LNCaP clone FGC (cell line): ENCODE data around the gene CAMP.

Source experiments
- DNase-seq: peaks from one replicate; pipeline ENCODE4 v3.0.0-alpha.2; 2011; ENCODE audit warnings: low read depth
- H3K4me3 ChIP-seq: 2 replicates; pipeline ENCODE4 v1.5.1; 2011; ENCODE audit warnings: mild to moderate bottlenecking, low read depth, low read length, control low read depth
- TF ChIP-seq, protein P1 (sequence below): IDR thresholded peaks from 2 replicates; pipeline ENCODE4 v1.5.1; 2012; ENCODE audit warnings: mild to moderate bottlenecking; ENCODE audit not compliant: control insufficient read depth, insufficient read depth; ENCODE audit errors: extremely low read depth

CAMP gene, protein sequence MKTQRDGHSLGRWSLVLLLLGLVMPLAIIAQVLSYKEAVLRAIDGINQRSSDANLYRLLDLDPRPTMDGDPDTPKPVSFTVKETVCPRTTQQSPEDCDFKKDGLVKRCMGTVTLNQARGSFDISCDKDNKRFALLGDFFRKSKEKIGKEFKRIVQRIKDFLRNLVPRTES

GRCh38 chr3:48222616-48223513 is at the start of gene CAMP:
Gene CAMP (plus strand): TSS chr3:48223495. CDS start chr3:48223512, 17 bp downstream.
- DNase-seq, result no peak
- H3K4me3 ChIP-seq, result no peak within 1 kb of the TSS
- TF ChIP-seq, protein P1, sequence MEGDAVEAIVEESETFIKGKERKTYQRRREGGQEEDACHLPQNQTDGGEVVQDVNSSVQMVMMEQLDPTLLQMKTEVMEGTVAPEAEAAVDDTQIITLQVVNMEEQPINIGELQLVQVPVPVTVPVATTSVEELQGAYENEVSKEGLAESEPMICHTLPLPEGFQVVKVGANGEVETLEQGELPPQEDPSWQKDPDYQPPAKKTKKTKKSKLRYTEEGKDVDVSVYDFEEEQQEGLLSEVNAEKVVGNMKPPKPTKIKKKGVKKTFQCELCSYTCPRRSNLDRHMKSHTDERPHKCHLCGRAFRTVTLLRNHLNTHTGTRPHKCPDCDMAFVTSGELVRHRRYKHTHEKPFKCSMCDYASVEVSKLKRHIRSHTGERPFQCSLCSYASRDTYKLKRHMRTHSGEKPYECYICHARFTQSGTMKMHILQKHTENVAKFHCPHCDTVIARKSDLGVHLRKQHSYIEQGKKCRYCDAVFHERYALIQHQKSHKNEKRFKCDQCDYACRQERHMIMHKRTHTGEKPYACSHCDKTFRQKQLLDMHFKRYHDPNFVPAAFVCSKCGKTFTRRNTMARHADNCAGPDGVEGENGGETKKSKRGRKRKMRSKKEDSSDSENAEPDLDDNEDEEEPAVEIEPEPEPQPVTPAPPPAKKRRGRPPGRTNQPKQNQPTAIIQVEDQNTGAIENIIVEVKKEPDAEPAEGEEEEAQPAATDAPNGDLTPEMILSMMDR, result no peak

- TF ChIP-seq, protein P1, result no peak
- no peak for DNase-seq
- H3K4me3 ChIP-seq, result no peak overlapping the region
Observed at GRCh38 chr3:48178072-48178471, 45.2 kb upstream of the CAMP start.

DNA sequence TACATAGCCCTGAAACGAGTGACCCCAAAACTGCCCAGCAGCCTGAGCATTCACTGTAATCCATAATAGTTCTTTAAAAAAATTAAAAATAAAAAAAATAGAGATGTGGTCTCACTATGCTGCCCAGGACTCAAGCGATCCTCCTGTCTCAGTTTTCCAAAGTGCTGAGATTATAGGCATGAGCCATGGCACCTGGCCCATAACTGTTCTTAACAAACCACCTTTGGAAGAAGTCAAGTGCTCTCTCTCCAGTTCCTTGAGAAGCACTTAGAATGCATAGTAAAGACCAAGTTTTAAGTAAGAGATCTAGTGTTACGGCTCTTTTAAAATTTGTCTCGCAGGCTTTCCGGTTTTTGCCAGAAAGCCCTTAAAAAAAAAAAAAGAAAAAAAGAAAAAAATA is 43.3 kb upstream of the CAMP start:
- TF ChIP-seq, protein P1, result no peak
- no peak overlapping the region for H3K4me3 ChIP-seq
- no peak for DNase-seq

- TF ChIP-seq, protein P1, result no peak
- H3K4me3 ChIP-seq, result no peak overlapping the region
- no peak for DNase-seq
Observed at GRCh38 chr3:48180531-48181253, 42.6 kb upstream of the CAMP start.

DNA sequence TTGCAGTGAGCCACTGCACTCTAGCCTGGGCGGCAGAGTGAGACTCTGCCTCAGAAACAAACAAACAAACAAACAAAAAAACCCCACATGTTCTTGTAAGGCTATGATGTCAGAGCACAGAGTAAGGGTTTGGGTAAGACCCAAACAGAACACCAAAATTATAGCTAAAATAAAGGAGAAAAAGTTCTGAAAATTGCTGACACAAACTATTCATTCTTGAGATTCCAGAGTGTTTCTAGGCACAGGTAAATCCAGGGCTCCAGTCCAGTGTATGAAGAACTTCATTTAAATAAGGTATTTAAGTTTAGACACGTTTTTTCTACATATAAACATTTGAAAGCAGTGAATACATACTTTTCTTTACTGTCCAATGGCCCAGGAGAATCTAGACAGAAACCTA is 39.0 kb upstream of the CAMP start:
- DNase-seq, result no peak
- H3K4me3 ChIP-seq, result no peak overlapping the region
- TF ChIP-seq, protein P1, result no peak

GRCh38 chr3:48185129-48185528 is 38.2 kb upstream of the CAMP start:
- DNase-seq, result no peak
- no peak overlapping the region for H3K4me3 ChIP-seq
- TF ChIP-seq, protein P1, result no peak
